H1 (cell line): ENCODE results near the gene UBP1. TPM values are rescaled to one million over a fixed set of nuclear protein-coding genes. Genes with fewer than 3 reads are reported as not detected.

Experiments
- ASH2L ChIP-seq: fragments of 200-600, 300-600 bp; sonication (generic); IDR thresholded peaks from one replicate; pipeline ENCODE4 v1.7.1; 2017; ENCODE audit warnings: low read length
- KDM1A ChIP-seq: fragments of 200-600, 300-600 bp; sonication (generic); IDR thresholded peaks from 2 replicates; pipeline ENCODE4 v1.7.1; 2016; ENCODE audit warnings: mild to moderate bottlenecking, low read length, borderline replicate concordance
- polyA plus RNA-seq, 7 experiments: library from polyadenylated mRNA; depleted of rRNA in 3 of 7; stranded (reverse) in 5 of 7; unstranded in 2 of 7; fragments of >200 nt in 5 of 7; fragments of 200-250 nt in 2 of 7; gene quantifications; 1 replicate in 5 of 7; 2 replicates in 1 of 7; 4 replicates in 1 of 7; pipeline versions ENCODE4 v1.2.1 to v1.2.3, GENCODE V29; 2011 to 2013; ENCODE audit warnings: missing spikeins in 2 of 7, mixed read lengths in 2 of 7
- total RNA-seq: library from RNA; stranded (reverse); fragmentation: NEBNext Ultra II Directional; extraction: Animal tissue kit (Norgen Biotek cat#: 25700); gene quantifications from 2 replicates; pipeline ENCODE4 v1.2.1, GENCODE V29; 2021
- TF ChIP-seq, protein P1 (sequence below): IDR thresholded peaks from 2 replicates; pipeline ENCODE4 v1.6.1; 2012; ENCODE audit warnings: inconsistent platforms

UBP1 gene
- total and polyA plus RNA-seq, 2 of the 8 experiments (the other 6 are each of a cell fraction or from before 2014, with no cell fraction given), result 47.3 to 71.9 TPM

- TF ChIP-seq, protein P1, sequence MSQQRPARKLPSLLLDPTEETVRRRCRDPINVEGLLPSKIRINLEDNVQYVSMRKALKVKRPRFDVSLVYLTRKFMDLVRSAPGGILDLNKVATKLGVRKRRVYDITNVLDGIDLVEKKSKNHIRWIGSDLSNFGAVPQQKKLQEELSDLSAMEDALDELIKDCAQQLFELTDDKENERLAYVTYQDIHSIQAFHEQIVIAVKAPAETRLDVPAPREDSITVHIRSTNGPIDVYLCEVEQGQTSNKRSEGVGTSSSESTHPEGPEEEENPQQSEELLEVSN, result no peak
- no peak for TF ChIP-seq ASH2L
- no peak for TF ChIP-seq KDM1A
Measured at GRCh38 chr3:33389908-33390307, 50.3 kb downstream of the UBP1 start (continued).
